ENCODE results near the gene PGBD5. TPM values are rescaled to one million over a fixed set of nuclear protein-coding genes. Genes with fewer than 3 reads are reported as not detected.

Gene PGBD5
- total RNA-seq, 1 donor = not detected

- no peak overlapping the region for H3K4me3 ChIP-seq (ENCODE audit: low read depth, low read length)
- DNase-seq (ENCODE audit: low read depth) = no peak
- TF ChIP-seq, protein P1, sequence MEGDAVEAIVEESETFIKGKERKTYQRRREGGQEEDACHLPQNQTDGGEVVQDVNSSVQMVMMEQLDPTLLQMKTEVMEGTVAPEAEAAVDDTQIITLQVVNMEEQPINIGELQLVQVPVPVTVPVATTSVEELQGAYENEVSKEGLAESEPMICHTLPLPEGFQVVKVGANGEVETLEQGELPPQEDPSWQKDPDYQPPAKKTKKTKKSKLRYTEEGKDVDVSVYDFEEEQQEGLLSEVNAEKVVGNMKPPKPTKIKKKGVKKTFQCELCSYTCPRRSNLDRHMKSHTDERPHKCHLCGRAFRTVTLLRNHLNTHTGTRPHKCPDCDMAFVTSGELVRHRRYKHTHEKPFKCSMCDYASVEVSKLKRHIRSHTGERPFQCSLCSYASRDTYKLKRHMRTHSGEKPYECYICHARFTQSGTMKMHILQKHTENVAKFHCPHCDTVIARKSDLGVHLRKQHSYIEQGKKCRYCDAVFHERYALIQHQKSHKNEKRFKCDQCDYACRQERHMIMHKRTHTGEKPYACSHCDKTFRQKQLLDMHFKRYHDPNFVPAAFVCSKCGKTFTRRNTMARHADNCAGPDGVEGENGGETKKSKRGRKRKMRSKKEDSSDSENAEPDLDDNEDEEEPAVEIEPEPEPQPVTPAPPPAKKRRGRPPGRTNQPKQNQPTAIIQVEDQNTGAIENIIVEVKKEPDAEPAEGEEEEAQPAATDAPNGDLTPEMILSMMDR (IDR thresholded peaks at IDR 0.05; ENCODE audit: insufficient read depth, low read length) = no peak
These were observed 105.3 kb downstream of the PGBD5 start for GRCh38 chr1:230320804-230321203.

DNA sequence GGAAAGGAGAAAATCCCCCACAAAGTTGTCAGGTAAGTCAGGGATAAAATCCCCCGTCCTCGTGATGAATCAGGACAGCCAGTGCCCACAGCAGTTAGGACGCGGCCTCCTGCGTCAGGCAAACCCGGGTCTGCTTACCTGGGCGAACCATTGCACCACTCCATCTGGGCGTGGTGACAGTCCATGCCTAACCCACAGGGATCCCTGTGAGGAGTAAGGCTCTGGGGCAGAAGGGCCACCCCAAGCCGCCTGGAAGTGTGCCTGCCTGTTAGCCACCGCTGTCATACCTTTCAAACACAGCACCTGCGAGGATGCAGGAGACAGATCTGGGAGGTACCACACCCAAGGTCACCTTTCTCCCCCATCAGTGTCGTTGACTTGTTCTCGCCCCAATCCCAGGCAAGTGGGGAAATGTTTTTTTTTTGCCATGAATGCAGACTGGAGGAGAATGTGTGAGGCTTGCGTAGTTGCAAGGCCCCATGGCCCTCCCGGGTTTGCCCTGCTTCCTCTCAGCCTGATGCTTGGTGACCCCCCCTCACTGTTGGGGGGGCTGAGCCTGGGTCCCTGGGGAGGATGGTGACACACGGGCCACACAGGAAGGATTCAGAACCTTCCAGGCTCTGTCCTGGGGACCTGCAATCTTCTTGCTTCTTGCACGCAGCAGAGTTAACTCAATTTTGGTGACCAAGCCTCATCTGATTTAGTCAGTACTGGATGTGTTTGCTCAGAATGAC lies 107.0 kb downstream of the PGBD5 start:
- TF ChIP-seq, protein P1 (IDR thresholded peaks at IDR 0.05; ENCODE audit: insufficient read depth, low read length) = no peak
- no peak for DNase-seq (ENCODE audit: low read depth)
- H3K4me3 ChIP-seq (ENCODE audit: low read depth, low read length) = no peak overlapping the region

DNA sequence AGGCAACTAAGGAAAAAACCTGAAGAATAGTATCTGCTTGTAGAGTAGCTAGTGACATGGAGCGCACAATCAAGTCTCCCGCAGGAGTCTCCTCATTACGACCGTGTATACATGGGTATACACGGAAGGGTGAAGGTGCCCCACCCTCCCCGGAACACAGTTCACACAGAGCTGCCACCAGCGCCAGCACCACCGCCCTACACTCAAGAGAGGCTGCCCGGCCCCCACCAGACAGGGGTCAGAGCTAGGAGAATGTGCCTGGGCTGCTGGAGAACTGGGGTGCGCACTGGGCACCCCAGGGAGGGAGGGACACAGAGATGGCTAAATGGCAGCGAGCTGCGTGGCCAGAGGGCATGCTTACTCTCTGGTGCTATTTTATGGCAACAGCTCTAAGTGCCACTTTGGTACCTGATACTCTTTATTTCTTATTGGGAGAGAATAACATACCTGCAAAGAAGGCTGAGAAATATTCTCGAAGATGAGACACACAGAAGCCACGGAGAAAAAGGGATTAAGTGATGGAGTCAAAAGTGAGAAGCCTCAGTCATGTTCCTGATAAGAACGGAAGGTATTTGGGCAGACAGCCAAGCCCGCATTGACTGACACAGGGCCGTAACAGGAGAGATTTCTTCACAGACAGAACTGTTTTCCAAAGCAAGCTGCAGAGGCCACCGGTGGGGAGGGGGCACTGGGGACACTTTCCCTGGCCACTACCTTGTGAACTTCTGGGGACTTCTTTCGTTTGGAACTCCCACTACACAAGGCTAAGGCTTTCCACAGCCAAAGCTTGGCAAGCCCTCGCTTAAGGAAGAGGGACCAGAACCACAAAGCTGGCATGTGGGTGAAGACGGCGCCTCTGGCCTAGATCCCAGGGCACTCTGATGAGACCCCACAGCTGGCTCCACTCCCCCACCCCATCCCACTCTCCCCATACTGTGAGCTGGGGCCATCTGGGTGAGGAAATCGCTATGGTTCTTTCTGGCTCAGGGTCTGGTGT lies 108.0 kb downstream of the PGBD5 start:
- TF ChIP-seq, protein P1 (IDR thresholded peaks at IDR 0.05; ENCODE audit: insufficient read depth, low read length) = no peak
- no peak overlapping the region for H3K4me3 ChIP-seq (ENCODE audit: low read depth, low read length)
- DNase-seq (ENCODE audit: low read depth) = no peak

GRCh38 chr1:230316864-230317745 lies 109.0 kb downstream of the PGBD5 start:
- TF ChIP-seq, protein P1 (IDR thresholded peaks at IDR 0.05; ENCODE audit: insufficient read depth, low read length) = no peak
- no peak overlapping the region for H3K4me3 ChIP-seq (ENCODE audit: low read depth, low read length)
- DNase-seq (ENCODE audit: low read depth) = no peak

DNA sequence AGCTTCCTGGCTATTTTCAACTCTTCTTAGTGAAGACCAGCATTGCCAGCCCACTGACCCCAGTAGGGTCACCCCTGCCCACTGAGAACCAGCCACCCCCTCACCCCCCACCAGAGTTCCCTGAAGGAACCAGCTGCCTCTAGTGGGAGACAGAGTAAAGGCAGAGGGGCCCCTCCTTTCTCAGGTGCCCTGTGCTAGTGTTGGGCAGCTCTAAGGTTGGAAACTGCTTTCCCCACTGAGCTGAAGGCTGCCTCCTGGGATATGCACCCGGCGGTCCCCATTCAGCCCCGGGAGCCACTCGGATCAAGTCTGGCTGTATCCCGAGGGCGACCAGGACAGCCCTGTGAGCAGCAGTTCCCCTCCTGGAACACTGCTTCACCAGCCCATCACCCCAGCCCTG lies 111.0 kb downstream of the PGBD5 start:
- no peak for DNase-seq (ENCODE audit: low read depth)
- no peak overlapping the region for H3K4me3 ChIP-seq (ENCODE audit: low read depth, low read length)
- TF ChIP-seq, protein P1 (IDR thresholded peaks at IDR 0.05; ENCODE audit: insufficient read depth, low read length) = no peak

GRCh38 chr1:230314142-230314470 lies 112.0 kb downstream of the PGBD5 start:
- TF ChIP-seq, protein P1 (IDR thresholded peaks at IDR 0.05; ENCODE audit: insufficient read depth, low read length) = no peak
- no peak for DNase-seq (ENCODE audit: low read depth)
- H3K4me3 ChIP-seq (ENCODE audit: low read depth, low read length) = no peak overlapping the region

Data from fibroblast of the aortic adventitia (primary cell).